ENCODE results near the gene KCNIP3. TPM values are rescaled to one million over a fixed set of nuclear protein-coding genes. Genes with fewer than 3 reads are reported as not detected.

The KCNIP3 gene
- total RNA-seq, 1 experiment from 2014 or later, result 19.1 TPM

DNA sequence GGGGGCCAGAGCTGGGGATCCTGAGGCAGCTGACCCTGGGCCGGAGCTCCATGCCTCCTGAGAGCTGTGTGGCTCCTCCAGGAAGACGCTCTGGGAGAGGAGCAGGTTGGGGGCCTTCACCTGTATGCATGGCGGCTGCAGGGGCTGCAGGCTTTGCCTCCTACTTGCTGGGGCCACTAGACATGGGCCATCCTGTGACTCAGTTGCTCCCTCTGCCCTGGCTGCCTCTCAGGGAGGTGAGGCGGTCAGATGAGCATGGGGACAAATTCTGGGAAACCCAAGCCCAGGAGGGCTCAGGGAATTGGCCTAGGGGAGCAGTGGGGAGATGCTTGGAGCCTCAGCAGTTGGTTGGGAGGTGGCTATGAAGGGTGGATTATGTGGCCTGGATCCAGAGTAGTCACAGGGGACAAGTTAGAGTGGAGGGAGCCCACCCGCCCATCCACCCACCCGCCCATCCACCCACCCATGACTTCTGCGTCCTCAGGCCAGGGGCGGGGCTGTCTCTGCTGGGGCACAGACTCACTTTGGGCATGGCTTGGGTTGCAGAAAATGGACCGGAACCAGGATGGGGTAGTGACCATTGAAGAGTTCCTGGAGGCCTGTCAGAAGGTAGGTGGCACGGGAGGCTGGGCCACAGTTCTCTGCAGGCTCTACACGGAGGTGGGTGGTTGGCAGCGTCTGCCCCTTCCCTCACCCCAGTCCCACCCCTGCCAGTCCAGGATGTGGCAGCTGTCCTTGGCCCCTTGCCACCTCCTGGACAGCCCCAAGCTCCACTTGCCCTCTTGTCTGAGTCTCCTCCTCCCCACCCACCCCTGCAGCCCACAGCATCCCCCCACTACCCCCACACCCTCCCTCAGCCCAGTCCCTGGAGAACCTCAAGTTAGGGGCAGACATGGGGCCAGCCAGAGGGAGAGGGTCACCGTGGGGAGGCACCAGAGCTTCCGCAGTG, 85.8 kb downstream of the KCNIP3 start:
- POLR2A ChIA-PET (ENCODE audit: unreplicated experiment), result no interaction called here
- CTCF ChIA-PET, result no interaction called here

DNA sequence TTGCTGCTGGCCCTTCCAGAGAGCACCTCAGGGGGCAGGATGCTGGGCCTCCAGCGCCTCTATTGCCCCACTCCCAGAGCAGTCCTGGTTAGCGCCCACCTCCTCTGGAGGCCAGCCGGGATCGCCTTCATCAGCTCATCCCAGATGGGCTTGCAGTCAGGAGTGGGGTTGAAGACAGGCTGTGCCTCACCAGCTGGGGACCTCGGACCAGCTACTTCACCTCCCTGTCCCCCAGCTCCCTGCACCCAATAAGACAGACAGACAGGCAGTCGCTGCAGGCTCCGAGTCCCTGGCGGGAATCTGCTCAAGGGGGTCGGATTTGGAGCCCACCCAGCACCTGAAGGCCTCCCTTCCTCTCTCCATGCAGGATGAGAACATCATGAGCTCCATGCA, 86.5 kb downstream of the KCNIP3 start:
- ChIA-PET POLR2A (ENCODE audit: unreplicated experiment) (interaction anchor here (0.7 kb wide), 1 partner anchor 31 kb away, joined by 7 read pairs; no protein-coding TSS in a partner anchor), CTCF (no interaction called here)
- Histone ChIP-seq H3K27ac (ENCODE audit: low read length) (no peak overlapping the region), H4K20me1 (ENCODE audit: low read length) (no peaks in the 10 kb centered on the region), H3K36me3 (ENCODE audit: low read depth, low read length) (no peaks in the 10 kb centered on the region), H3K9ac (ENCODE audit: low read length) (no peak overlapping the region), H3K79me2 (ENCODE audit: low read length) (no peaks in the 10 kb centered on the region), H3K27me3 (ENCODE audit: low read length) (no peaks in the 10 kb centered on the region), H3K4me2 (ENCODE audit: low read length) (no peak overlapping the region), H3K4me3 (ENCODE audit: low read length) (no peak overlapping the region), H3F3A (ENCODE audit: low read length, unreplicated experiment) (no peaks in the 10 kb centered on the region), H3K9me3 (ENCODE audit: low read length) (no peaks in the 10 kb centered on the region), H3K4me1 (ENCODE audit: insufficient read depth, low read length) (no peaks in the 10 kb centered on the region), H2AFZ (ENCODE audit: low read length) (no peak overlapping the region), H3K9me2 (replicated peaks; ENCODE audit: low read length) (no peaks in the 10 kb centered on the region)
- BruUV-seq (replicated peaks), result no TSS peak
- DNase-seq, result no peak
- intact Hi-C loops (cut with micrococcal nuclease), result no loop called here
- no peak for ATAC-seq
- TF ChIP-seq, protein P1, sequence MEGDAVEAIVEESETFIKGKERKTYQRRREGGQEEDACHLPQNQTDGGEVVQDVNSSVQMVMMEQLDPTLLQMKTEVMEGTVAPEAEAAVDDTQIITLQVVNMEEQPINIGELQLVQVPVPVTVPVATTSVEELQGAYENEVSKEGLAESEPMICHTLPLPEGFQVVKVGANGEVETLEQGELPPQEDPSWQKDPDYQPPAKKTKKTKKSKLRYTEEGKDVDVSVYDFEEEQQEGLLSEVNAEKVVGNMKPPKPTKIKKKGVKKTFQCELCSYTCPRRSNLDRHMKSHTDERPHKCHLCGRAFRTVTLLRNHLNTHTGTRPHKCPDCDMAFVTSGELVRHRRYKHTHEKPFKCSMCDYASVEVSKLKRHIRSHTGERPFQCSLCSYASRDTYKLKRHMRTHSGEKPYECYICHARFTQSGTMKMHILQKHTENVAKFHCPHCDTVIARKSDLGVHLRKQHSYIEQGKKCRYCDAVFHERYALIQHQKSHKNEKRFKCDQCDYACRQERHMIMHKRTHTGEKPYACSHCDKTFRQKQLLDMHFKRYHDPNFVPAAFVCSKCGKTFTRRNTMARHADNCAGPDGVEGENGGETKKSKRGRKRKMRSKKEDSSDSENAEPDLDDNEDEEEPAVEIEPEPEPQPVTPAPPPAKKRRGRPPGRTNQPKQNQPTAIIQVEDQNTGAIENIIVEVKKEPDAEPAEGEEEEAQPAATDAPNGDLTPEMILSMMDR (conservative IDR thresholded peaks at IDR 0.05; ENCODE audit: low read depth, low read length), result no peak
- TF ChIP-seq EZH2 (IDR thresholded peaks at IDR 0.05; ENCODE audit: low read length, unreplicated experiment), result no peak
- no peak for TF ChIP-seq EZH2phosphoT487 (IDR thresholded peaks at IDR 0.05; ENCODE audit: borderline replicate concordance, low read length)

More for the DNA sequence above, 85.8 kb downstream of the KCNIP3 start:
- Histone ChIP-seq H3K9me2 (replicated peaks; ENCODE audit: low read length) (no peaks in the 10 kb centered on the region), H4K20me1 (ENCODE audit: low read length) (no peaks in the 10 kb centered on the region), H3K79me2 (ENCODE audit: low read length) (no peaks in the 10 kb centered on the region), H2AFZ (ENCODE audit: low read length) (no peak overlapping the region), H3F3A (ENCODE audit: low read length, unreplicated experiment) (no peaks in the 10 kb centered on the region), H3K27me3 (ENCODE audit: low read length) (no peaks in the 10 kb centered on the region), H3K9ac (ENCODE audit: low read length) (no peak overlapping the region), H3K4me2 (ENCODE audit: low read length) (no peak overlapping the region), H3K4me3 (ENCODE audit: low read length) (no peak overlapping the region), H3K27ac (ENCODE audit: low read length) (no peak overlapping the region), H3K9me3 (ENCODE audit: low read length) (no peaks in the 10 kb centered on the region), H3K4me1 (ENCODE audit: insufficient read depth, low read length) (no peaks in the 10 kb centered on the region), H3K36me3 (ENCODE audit: low read depth, low read length) (no peaks in the 10 kb centered on the region)
- no TSS peak for BruUV-seq (replicated peaks)
- TF ChIP-seq, protein P1 (conservative IDR thresholded peaks at IDR 0.05; ENCODE audit: low read depth, low read length), result no peak
- TF ChIP-seq EZH2 (IDR thresholded peaks at IDR 0.05; ENCODE audit: low read length, unreplicated experiment) (no peak), EZH2phosphoT487 (IDR thresholded peaks at IDR 0.05; ENCODE audit: borderline replicate concordance, low read length) (no peak)
- ATAC-seq, result no peak
- DNase-seq, result no peak
- intact Hi-C loops (cut with micrococcal nuclease), result no loop called here
